Activated CD4-positive, alpha-beta T cell treated with anti-CD3 and anti-CD28 coated beads for 36 hours (primary cell): ENCODE data around the gene MRPL55. TPM values are rescaled to one million over a fixed set of nuclear protein-coding genes. Genes with fewer than 3 reads are reported as not detected.
A peak's percentile ranks its signal among the peaks of the same experiment; 100 is the strongest.

Experiments
- ATAC-seq: fragments of 200-7000 bp; cut with Tn5 transposase; one replicate; pipeline ENCODE4 v1.10.0; 2021; ENCODE audit warnings: mild to moderate bottlenecking, moderate library complexity
- CTCF ChIA-PET: fragments of 350-600 bp; sonication (Branson Sonifier 250); formaldehyde crosslinking; loops from one replicate; lab custom pipeline; 2021; ENCODE audit warnings: antibody characterized with exemption; lab: Charles Lee
- POLR2A ChIA-PET: fragments of 350-600 bp; sonication (Branson Sonifier 250); formaldehyde crosslinking; loops from one replicate; lab custom pipeline; 2021; ENCODE audit warnings: antibody characterized with exemption, inconsistent platforms; lab: Charles Lee
- DNase-seq: peaks from one replicate; pipeline ENCODE4 v3.0.0-alpha.2; 2020
- H3K27ac Mint-ChIP-seq: one replicate; pipeline ENCODE4 v1.8.0; 2021; ENCODE audit warnings: mixed read lengths
- H3K27me3 Mint-ChIP-seq: one replicate; pipeline ENCODE4 v1.8.0; 2021; ENCODE audit warnings: mixed read lengths
- H3K36me3 Mint-ChIP-seq: one replicate; pipeline ENCODE4 v1.8.0; 2021; ENCODE audit warnings: low read depth, mixed read lengths
- H3K4me1 Mint-ChIP-seq: one replicate; pipeline ENCODE4 v1.8.0; 2021; ENCODE audit warnings: mixed read lengths
- H3K4me3 Mint-ChIP-seq: one replicate; pipeline ENCODE4 v1.8.0; 2021; ENCODE audit warnings: mild to moderate bottlenecking, moderate library complexity, mixed read lengths
- H3K9me3 Mint-ChIP-seq: one replicate; pipeline ENCODE4 v1.8.0; 2021; ENCODE audit warnings: low read depth, mixed read lengths
- intact Hi-C, 2 experiments: fragments of 100-400 bp; cut with DNase I in 1 of 2; cut with micrococcal nuclease in 1 of 2; formaldehyde crosslinking; loops; one replicate each; pipeline versions ENCODE4 v1.14.2 to v1.15.1; 2022 to 2024; cut with DNase I, micrococcal nuclease
- total RNA-seq, 2 experiments: library from RNA; stranded (reverse); gene quantifications; one replicate each; pipeline ENCODE4 v1.2.3, GENCODE V29; 2021

The MRPL55 gene
- total RNA-seq, 2 experiments from 2014 or later, result 51.0 to 57.7 TPM

GRCh38 chr1:228099331-228099732, 9.8 kb downstream of the MRPL55 start:
- no peak for ATAC-seq
- intact Hi-C loops, result no loop called here
- no peak overlapping the region for H3K4me3 Mint-ChIP-seq
- ChIA-PET POLR2A (interaction anchor here (1.3 to 1.8 kb wide), 2 partner anchors 8 to 10 kb away, joined by 5 read pairs; no protein-coding TSS in a partner anchor), CTCF (interaction anchor here (1.1 to 1.5 kb wide), 2 partner anchors 31 to 101 kb away, joined by 4 to 5 read pairs; no protein-coding TSS in a partner anchor)
- H3K4me1 Mint-ChIP-seq, result peaks cover 24% of the 10 kb centered on the region
- H3K36me3 Mint-ChIP-seq, result peaks cover 50% of the 10 kb centered on the region
- no peaks in the 10 kb centered on the region for H3K27me3 Mint-ChIP-seq
- H3K9me3 Mint-ChIP-seq, result peaks cover 7% of the 10 kb centered on the region
- DNase-seq, result no peak
- no peak overlapping the region for H3K27ac Mint-ChIP-seq

- ATAC-seq (no peak), DNase-seq (no peak)
- H3K4me3 Mint-ChIP-seq, result no peak overlapping the region
- H3K36me3 Mint-ChIP-seq, result peaks cover 56% of the 10 kb centered on the region
- H3K27ac Mint-ChIP-seq, result no peak overlapping the region
- H3K27me3 Mint-ChIP-seq, result no peaks in the 10 kb centered on the region
- ChIA-PET POLR2A (interaction anchor here (1.1 to 1.8 kb wide), 3 partner anchors 9 to 11 kb away, joined by 3 to 5 read pairs (median 3); no protein-coding TSS in a partner anchor), CTCF (interaction anchor here (0.7 to 1.1 kb wide), 2 partner anchors 32 to 99 kb away, joined by 5 read pairs; no protein-coding TSS in a partner anchor)
- peaks cover 18% of the 10 kb centered on the region for H3K4me1 Mint-ChIP-seq
- intact Hi-C loops, result no loop called here
- H3K9me3 Mint-ChIP-seq, result peaks cover 10% of the 10 kb centered on the region
Observed at GRCh38 chr1:228098323-228098931, 10.7 kb downstream of the MRPL55 start.

GRCh38 chr1:228097333-228098081, 11.6 kb downstream of the MRPL55 start:
- Mint-ChIP-seq H3K4me3 (no peak overlapping the region), H3K9me3 (peaks cover 10% of the 10 kb centered on the region), H3K36me3 (peaks cover 60% of the 10 kb centered on the region), H3K27ac (peak overlapping the region; percentile 47), H3K4me1 (peaks cover 23% of the 10 kb centered on the region), H3K27me3 (no peaks in the 10 kb centered on the region)
- POLR2A ChIA-PET, result interaction anchor here (0.7 to 1.4 kb wide), 3 partner anchors 8 to 15 kb away, joined by 3 read pairs; partner anchors contain the start of gene ARF1
- DNase-seq (peak; percentile 1), ATAC-seq (no peak)
- intact Hi-C loops, result no loop called here
- CTCF ChIA-PET, result interaction anchor here (0.7 kb wide), 1 partner anchor 98 kb away, joined by 5 read pairs; no protein-coding TSS in a partner anchor

- POLR2A ChIA-PET, result interaction anchor here (0.7 to 1.4 kb wide), 2 partner anchors 9 to 14 kb away, joined by 3 read pairs; partner anchors contain the start of gene ARF1
- Mint-ChIP-seq H3K4me3 (no peak overlapping the region), H3K9me3 (peaks cover 10% of the 10 kb centered on the region), H3K27me3 (no peaks in the 10 kb centered on the region), H3K36me3 (peaks cover 69% of the 10 kb centered on the region), H3K27ac (no peak overlapping the region), H3K4me1 (peaks cover 30% of the 10 kb centered on the region)
- CTCF ChIA-PET, result no interaction called here
- ATAC-seq (no peak), DNase-seq (peak; percentile 2)
- intact Hi-C loops, result no loop called here
Observed at GRCh38 chr1:228096416-228097332, 12.4 kb downstream of the MRPL55 start.

- H3K27ac Mint-ChIP-seq, result peak overlapping the region; percentile 0
- ChIA-PET CTCF (no interaction called here), POLR2A (no interaction called here)
- H3K9me3 Mint-ChIP-seq, result peaks cover 10% of the 10 kb centered on the region
- no peak overlapping the region for H3K4me3 Mint-ChIP-seq
- H3K4me1 Mint-ChIP-seq, result peaks cover 32% of the 10 kb centered on the region
- no peak for ATAC-seq
- intact Hi-C loops, result no loop called here
- DNase-seq, result peak; percentile 5
- H3K36me3 Mint-ChIP-seq, result peaks cover 76% of the 10 kb centered on the region
- H3K27me3 Mint-ChIP-seq, result no peaks in the 10 kb centered on the region
Observed at GRCh38 chr1:228095938-228096337, 13.2 kb downstream of the MRPL55 start.

GRCh38 chr1:228095161-228095560, 13.9 kb downstream of the MRPL55 start:
- Mint-ChIP-seq H3K27me3 (no peaks in the 10 kb centered on the region), H3K36me3 (peaks cover 78% of the 10 kb centered on the region), H3K4me3 (no peak overlapping the region), H3K9me3 (peaks cover 10% of the 10 kb centered on the region), H3K4me1 (peaks cover 38% of the 10 kb centered on the region), H3K27ac (no peak overlapping the region)
- POLR2A ChIA-PET, result no interaction called here
- intact Hi-C loops, result no loop called here
- ATAC-seq (no peak), DNase-seq (no peak)
- CTCF ChIA-PET, result interaction anchor here (0.8 to 1.0 kb wide), 2 partner anchors 18 to 88 kb away, joined by 3 to 6 read pairs; partner anchors contain the start of gene WNT3A

GRCh38 chr1:228094432-228095016, 14.6 kb downstream of the MRPL55 start:
- peaks cover 76% of the 10 kb centered on the region for H3K36me3 Mint-ChIP-seq
- H3K27me3 Mint-ChIP-seq, result no peaks in the 10 kb centered on the region
- CTCF ChIA-PET, result interaction anchor here (0.8 to 1.0 kb wide), 2 partner anchors 17 to 88 kb away, joined by 3 to 6 read pairs; partner anchors contain the start of gene WNT3A

GRCh38 chr1:228093050-228093906, 15.8 kb downstream of the MRPL55 start:
- peaks cover 10% of the 10 kb centered on the region for H3K9me3 Mint-ChIP-seq
- ATAC-seq, result no peak
- POLR2A ChIA-PET, result interaction anchor here (0.6 to 1.5 kb wide), 3 partner anchors 9 to 1317 kb away, joined by 4 to 16 read pairs (median 6); no protein-coding TSS in a partner anchor
- no peak for DNase-seq
- intact Hi-C loops, result no loop called here
- H3K4me3 Mint-ChIP-seq, result no peak overlapping the region
- H3K27me3 Mint-ChIP-seq, result no peaks in the 10 kb centered on the region
- CTCF ChIA-PET, result interaction anchor here (0.5 kb wide), 1 partner anchor 183 kb away, joined by 4 read pairs; no protein-coding TSS in a partner anchor
- H3K36me3 Mint-ChIP-seq, result peaks cover 78% of the 10 kb centered on the region
- peaks cover 57% of the 10 kb centered on the region for H3K4me1 Mint-ChIP-seq
- no peak overlapping the region for H3K27ac Mint-ChIP-seq

More at GRCh38 chr1:228094432-228095016, 14.6 kb downstream of the MRPL55 start:
- no peak for ATAC-seq
- DNase-seq, result no peak
- Mint-ChIP-seq H3K27ac (no peak overlapping the region), H3K9me3 (peaks cover 10% of the 10 kb centered on the region), H3K4me3 (no peak overlapping the region), H3K4me1 (peaks cover 45% of the 10 kb centered on the region)
- POLR2A ChIA-PET, result no interaction called here
- intact Hi-C loops, result no loop called here

- no peak overlapping the region for H3K4me3 Mint-ChIP-seq
- no peak for ATAC-seq
Observed at GRCh38 chr1:228092342-228093049, 16.6 kb downstream of the MRPL55 start.

More at GRCh38 chr1:228092342-228093049, 16.6 kb downstream of the MRPL55 start:
- ChIA-PET CTCF (interaction anchor here (0.5 to 1.0 kb wide), 6 partner anchors 10 to 184 kb away, joined by 3 to 4 read pairs (median 4); partner anchors contain the start of gene ARF1), POLR2A (interaction anchor here (0.6 to 1.5 kb wide), 3 partner anchors 10 to 387 kb away, joined by 3 to 6 read pairs (median 5); no protein-coding TSS in a partner anchor)
- no peaks in the 10 kb centered on the region for H3K27me3 Mint-ChIP-seq
- no peak overlapping the region for H3K27ac Mint-ChIP-seq
- H3K4me1 Mint-ChIP-seq, result peaks cover 65% of the 10 kb centered on the region
- peaks cover 81% of the 10 kb centered on the region for H3K36me3 Mint-ChIP-seq
- intact Hi-C loops, result no loop called here
- peaks cover 10% of the 10 kb centered on the region for H3K9me3 Mint-ChIP-seq
- DNase-seq, result no peak
